Stimulated activated CD4-positive, alpha-beta T cell treated with anti-CD3 and anti-CD28 coated beads, Interleukin-15, amount 100 ng/mL, for 1 hour (primary cell): ENCODE measurements around the gene FES.
"Not testable (repeated sequence)": the region's sequence is repeated elsewhere in the genome, so short reads cannot be mapped to it uniquely, and the experiment has no call there.

Experiments used
- DNase-seq, 2 donors: peaks; one replicate each; pipeline ENCODE4 v3.0.0-alpha.2; 2020; ENCODE audit warnings: low read depth in 1 of 2, low spot score in 1 of 2

FES gene

DNA sequence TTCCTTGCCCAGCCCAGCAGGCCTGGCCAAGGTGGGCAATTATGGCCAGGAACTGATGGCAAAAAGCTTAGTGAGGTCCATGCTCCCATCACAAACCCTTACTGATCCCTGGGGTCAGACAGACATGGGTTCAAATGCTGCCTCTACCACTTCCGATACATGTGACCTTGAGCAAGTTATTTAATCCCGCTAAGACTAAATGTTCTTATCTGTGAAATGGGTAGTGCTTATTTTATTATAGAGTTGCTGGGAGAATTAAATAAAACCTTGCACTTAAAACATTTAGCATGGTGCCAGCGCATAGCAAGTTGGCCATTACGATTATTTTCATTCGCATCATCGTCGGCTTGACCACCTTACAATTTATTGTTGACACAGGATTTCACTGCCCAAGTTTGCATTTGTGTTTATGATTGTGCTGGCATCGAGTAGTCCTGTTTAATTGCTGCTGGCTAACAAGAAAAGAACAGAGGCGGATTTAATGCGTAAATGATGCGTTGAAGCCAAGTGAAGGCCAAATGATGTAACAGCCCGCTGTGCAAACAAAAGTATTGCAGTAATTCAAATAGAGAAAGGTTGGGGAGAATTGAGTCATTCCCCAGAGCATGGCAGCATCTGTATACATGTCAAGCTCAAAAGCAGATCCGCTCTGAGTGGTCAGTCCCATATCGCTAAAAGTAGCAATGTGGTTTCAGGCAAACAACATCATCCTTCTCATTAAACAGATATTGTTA lies 23.2 kb upstream of the FES start:
- DNase-seq, result no peak

DNA sequence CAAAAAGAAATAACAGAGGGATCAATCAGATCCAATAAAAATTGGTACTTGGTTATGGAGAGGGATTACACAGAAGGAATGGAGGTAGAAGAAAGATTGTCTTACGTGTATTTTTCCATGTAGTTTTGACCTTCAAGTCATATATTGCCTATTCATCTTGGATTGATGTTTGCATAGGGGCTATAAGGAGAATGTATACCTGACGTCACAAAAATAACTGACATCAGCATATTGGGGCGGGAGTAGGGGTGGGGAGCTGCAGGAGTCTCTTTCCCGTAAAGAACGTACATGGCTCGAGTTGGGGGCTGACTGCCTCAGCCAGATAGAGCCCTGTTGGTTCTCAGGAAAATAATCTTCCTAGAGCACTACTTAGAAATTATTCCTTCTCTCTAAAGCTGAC lies 21.8 kb upstream of the FES start:
- no peak for DNase-seq

DNA sequence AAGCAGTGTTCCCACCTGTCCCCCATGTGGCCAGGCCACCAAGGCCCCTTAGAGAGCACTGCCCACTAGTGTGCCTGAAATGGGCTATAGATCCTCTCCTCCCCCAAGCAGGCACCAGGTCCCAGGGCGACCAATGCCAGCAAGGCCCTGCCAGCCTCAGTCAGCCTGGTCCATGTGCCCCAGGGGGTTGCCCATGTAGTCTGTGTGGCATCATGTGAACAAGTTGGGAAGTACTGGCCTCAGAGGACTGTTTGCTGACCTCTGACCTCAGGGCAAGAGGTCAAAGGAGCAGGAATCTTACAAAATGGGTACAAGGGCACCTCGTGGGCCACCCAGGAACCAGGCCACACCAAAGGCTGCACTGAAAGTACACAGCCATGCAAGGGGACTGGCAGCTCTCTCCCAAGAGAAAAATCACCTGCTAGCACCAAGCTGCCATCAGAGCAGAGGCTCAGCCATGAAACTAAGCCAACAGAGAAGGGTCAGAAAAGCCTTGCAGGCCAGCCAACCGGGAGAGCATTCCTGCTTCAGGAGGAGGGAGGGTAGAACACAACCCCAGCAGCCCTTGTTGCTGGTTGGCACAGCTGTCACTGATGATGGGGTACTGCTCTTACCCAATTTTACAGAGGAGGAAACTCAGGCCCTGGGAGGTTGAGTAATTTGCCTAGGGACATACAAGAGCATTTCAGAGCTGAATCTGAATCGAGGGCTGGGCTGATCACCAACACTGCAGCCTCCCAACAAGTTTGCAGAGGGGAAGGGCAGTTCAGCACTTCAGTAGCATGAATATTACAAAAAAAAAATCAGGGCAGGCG lies 21.1 kb upstream of the FES start:
- DNase-seq, result no peak

DNA sequence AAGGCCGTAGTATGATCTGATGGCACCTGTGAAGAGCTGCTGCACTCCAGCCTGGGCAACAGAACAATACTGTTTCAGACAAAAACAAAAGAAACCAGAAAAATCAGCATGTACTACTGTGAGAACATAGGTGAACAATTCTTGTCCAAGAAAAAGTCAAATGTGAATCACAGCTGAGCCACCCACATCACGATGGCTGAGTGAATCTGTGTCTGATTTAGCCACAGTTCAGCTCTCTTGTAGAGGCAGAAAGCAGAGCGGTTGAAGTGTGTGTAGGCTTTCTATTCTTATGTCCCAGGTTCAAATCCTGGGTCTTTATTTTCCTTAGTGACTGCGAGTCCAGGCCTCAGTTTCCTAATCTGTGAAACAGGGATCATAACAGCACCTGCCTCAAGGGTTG lies 20.3 kb upstream of the FES start:
- DNase-seq, result no peak

DNA sequence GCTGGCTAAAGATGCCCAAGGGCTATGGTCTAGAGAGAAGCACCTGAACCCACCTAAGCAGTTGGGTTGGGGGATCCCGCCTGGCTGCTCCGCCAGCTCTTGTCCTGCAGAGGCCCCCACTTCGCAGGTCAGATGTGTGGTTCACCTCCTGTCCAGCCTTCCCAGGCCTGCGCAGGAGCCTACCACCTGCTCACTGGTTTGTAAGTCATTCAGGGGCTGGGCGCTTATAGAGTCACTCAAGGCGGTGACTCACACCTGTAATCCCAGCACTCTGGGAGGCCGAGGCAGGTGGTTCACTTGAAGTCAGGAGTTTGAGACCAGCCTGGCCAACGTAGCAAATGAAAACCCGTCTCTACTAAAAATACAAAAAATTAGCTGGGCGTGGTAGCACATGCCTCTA lies 19.8 kb upstream of the FES start:
- no peak for DNase-seq

- no peak for DNase-seq
Observed at GRCh38 chr15:90865702-90866101, 18.6 kb upstream of the FES start.

GRCh38 chr15:90866161-90866715 lies 18.1 kb upstream of the FES start:
- no peak for DNase-seq

DNA sequence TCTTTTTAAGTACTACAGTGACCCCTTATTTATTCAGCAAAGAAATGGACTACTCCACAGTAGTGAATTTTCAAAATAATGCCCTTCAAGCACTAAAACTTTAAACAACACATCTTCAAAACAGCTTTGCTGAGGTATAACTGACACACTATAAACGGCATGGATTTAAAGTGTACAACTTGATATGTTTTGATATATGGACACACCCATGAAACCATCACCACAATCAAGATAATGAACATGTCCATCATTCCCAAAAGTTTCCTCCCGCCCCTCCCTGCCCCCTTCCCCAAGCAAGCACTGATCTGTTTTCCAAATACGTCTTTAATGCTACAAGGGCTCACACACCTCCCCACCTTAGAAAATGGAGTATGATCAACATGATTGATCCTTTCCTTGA lies 17.5 kb upstream of the FES start:
- DNase-seq, result no peak

GRCh38 chr15:90868261-90868689 lies 16.0 kb upstream of the FES start, which contains the start of gene FURIN:
TSS of gene FURIN (plus strand) at chr15:90868588. CDS start at chr15:90875741, 7,153 bp downstream.
- DNase-seq, result no peak

DNA sequence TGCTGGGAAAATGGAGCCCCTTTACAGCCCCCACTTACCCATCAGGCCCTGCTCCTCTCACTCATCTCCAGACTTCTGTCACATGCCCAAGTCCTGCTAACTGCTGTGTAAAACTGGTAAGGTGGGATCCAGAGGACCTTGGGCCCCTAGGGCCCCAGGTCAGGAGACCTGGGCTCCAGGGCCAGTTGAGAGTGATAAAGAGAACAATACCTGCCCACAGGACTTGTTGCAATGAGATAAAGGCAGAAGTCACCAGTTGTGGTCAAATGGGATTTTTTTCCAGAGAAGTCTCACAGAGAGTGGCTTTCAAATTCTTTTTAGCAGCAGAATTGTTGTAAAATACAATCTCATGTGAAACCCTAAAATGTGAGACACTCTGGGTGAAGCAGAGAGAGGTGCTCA lies 15.2 kb upstream of the FES start:
- DNase-seq, result no peak

DNA sequence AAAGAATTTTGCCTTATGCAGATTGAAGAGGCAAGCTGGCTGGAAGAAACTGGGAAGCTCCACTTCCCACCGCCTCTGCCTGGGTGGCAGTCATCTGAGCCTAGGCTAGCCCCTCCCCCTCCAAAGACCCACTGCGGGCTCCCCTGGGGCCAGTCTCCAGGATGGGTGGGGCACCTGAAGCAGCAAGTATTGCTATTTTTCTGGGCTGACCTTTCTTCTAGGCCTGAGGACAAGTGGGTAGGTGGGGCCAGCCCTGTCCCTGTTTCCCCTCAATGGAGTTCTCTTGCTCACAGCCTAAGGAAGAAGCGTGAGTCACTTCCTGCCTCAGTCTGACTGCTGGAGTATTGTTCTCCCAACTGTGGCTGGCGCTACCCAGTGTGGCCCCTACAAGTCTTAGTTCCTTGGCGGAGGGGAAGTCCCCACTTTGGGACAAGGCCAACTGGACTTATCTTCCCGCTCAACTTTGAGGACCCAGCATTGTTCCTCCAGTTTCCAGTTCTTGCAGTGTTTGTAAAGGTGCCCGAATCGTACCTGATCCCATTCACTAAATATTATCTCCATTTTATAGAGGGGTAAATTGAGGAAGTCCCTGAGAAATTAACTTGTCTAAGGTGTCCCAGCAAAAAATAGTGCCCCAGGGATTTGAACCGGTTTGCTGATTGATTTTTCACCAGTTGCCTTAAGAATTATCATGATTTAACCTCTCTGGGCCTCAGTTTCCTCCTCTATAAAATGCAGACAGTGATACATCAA lies 14.5 kb upstream of the FES start:
- DNase-seq, result no peak

DNA sequence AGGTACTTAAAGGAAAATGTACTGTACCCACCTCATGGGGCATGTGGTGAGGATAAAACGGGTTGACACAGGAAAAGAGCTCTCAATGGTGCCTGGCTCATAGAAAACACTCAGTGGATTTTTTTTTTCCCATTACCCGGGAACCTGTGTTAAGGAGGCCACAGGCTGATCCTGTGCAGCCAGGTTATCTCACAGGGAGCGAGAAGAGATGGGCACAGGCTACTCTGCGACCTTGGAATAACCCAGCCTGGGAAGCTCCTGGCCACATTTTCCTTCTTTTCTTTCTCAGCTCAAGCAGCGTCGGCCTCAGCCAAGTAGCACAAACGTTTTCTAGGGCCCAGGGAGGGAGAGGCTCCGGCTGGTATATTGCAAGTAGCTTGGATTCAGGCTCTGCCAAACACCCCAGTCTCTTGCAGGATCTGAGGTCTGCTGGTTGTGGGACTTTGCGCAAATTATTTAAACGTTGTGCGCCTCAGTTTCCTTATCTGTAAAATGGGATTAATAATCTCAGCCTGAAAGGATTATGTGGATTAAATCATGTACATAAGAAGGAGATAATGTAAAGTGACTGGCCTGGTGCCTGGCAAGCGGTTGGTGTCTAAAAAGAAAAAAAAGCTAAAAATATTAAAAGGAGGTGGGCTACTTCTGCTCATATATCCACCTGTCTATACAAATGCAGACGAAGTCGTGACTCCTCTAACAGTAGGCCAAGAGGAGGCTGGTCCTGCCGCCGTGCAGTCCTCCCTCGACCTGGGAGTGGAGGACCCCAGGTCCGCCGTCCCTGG lies 13.8 kb upstream of the FES start:
- DNase-seq, result no peak

DNA sequence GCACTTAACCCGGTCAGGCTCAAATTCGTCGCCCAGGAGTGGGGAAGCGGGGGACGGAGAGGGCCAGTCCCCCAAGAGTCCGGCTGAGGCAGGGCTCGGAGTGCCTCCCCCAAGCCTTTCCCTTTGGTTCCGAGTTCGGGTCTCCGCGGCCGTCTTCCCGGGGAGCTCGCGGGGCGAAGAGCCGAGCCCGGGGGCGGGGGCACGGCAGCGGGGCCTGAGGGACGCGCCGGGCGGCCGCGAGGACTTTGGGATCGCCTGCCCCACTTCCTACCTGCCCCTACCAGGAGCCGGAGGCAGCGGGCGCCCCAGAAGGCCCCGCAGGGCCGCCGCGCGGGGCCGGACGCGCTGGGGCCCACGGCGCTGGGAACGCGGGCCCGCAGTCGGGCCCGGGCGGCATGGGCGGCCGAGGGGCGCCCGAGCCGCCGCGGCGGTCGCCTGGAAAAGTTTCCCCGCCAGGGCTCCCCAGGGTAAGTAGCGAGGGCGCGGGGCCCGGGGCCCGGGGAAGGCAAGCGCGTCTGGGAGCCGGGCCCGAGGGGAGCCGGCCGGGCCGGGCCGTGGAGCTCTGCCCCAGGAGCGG lies 13.1 kb upstream of the FES start:
- DNase-seq, result no peak

GRCh38 chr15:90871716-90872485 lies 12.4 kb upstream of the FES start:
- DNase-seq, result peak in 1 of 2 donors; percentile 34

GRCh38 chr15:90872486-90873184 lies 11.7 kb upstream of the FES start:
- DNase-seq, result peak in 1 of 2 donors; percentile 35

- no peak for DNase-seq
Observed at GRCh38 chr15:90873488-90873997, 10.8 kb upstream of the FES start.

GRCh38 chr15:90873998-90874605 lies 10.2 kb upstream of the FES start:
- no peak for DNase-seq

GRCh38 chr15:90874986-90875385 lies 9.3 kb upstream of the FES start:
- DNase-seq, result not testable (repeated sequence)
